GM18873 (cell line): ENCODE data around the gene ZNF354B.
"Not testable (repeated sequence)": the region's sequence is repeated elsewhere in the genome, so short reads cannot be mapped to it uniquely, and the experiment has no call there.

Experiments
- ATAC-seq: cut with Tn5 transposase; IDR thresholded peaks from one replicate; pipeline ENCODE4 v1.9.1; 2021; ENCODE audit warnings: mild to moderate bottlenecking, moderate library complexity, moderate number of reproducible peaks; ENCODE audit not compliant: unreplicated experiment, low FRiP score

The ZNF354B gene

DNA sequence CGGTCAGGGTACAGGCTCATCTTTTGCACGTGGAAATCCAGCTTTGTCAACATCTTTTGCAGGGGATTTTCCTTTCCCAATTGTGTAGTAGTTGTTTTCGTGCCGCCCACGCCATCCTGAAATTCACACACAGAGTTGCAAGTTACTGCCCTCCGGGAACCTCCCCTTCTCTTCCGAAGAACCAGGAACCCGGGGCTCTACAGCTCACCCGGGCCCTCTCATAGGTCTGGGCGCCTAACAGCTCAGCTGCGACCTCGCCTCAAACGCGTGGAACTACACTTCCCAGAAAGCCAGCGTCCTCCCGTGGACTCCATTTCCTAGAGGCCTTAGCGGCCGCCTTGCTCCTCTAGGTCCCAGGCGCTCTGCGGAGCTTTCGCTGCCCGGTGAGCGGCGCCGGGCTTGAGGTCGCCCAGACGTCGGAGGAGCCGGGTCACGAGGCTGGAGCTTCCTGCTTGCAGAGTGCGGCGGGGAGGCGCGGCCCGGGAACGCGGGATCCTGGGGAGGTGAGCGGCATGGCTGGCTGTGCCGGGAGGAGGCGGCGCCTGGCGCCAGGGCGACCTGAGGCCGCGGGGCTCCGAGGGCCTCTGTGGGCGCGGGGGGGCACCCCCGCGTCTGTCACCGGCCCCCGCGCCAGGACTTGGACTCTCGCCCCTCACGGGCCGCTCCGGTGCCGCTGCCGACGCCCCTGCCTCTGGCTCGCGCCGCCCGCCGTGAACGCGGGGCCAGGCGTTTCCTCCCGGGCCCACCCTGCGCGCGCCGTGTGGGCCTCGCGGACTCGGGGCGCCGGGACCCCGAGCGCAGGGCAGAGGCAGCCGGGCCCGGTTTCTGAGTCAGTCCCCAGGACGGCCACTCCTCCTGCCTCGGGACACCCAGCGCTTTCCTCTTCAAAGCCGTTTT is at the start of gene ZNF354B:
Gene ZNF354B (plus strand): TSS at position 329 of the 897 bp plus-strand sequence. CDS start 1,095 bp downstream, outside the sequence.
- peak; percentile 98 for ATAC-seq

- ATAC-seq = no peak
These were observed 42.2 kb upstream of the ZNF354B start for GRCh38 chr5:178817506-178817905.

GRCh38 chr5:178818094-178818493 is 41.7 kb upstream of the ZNF354B start:
- ATAC-seq = no peak

- no peak for ATAC-seq
These were observed 39.8 kb upstream of the ZNF354B start for GRCh38 chr5:178820001-178820400.

DNA sequence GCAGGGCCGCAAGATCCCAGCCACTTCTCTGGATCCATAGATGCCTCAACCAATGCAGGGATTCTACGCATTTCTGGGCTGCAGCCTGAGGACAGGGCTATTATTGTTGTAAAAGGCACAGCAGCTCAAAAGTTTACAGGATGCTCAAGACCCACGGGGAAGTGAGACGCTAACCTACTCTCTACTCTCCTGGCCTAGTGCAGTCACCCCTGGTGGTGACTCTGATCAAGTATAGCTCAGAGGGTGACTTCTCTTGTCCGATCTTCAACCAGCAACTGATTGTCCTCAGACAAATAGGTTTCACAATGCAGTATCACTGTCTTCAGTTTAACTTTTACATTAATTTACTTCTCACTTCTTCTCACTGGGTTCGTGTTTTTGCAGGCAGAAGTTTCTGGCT is 34.3 kb upstream of the ZNF354B start:
- no peak for ATAC-seq

DNA sequence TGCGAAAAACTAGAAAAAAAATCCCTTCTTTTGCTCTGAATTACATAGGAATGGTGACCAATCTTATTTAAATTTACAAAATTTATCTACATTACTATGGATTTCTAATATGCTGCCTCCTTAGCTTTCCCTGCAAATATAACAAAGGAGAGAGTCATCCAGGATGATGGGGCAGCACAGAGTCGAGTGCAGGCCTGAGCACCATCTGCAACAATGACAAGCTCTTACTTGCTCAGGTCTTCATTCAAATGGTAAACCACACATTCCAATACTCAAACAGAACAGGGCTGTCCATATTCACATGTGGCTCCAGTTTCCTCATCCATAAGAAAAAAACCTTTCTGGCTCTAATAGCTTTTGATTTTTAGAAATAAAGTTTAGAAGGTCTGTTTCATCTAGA is 33.5 kb upstream of the ZNF354B start:
- ATAC-seq = no peak

GRCh38 chr5:178827636-178828035 is 32.1 kb upstream of the ZNF354B start:
- ATAC-seq = no peak

- no peak for ATAC-seq
These were observed 28.7 kb upstream of the ZNF354B start for GRCh38 chr5:178831049-178831448.

GRCh38 chr5:178832618-178833201 is 27.0 kb upstream of the ZNF354B start:
- no peak for ATAC-seq

- no peak for ATAC-seq
These were observed 23.1 kb upstream of the ZNF354B start for GRCh38 chr5:178836628-178837027.

DNA sequence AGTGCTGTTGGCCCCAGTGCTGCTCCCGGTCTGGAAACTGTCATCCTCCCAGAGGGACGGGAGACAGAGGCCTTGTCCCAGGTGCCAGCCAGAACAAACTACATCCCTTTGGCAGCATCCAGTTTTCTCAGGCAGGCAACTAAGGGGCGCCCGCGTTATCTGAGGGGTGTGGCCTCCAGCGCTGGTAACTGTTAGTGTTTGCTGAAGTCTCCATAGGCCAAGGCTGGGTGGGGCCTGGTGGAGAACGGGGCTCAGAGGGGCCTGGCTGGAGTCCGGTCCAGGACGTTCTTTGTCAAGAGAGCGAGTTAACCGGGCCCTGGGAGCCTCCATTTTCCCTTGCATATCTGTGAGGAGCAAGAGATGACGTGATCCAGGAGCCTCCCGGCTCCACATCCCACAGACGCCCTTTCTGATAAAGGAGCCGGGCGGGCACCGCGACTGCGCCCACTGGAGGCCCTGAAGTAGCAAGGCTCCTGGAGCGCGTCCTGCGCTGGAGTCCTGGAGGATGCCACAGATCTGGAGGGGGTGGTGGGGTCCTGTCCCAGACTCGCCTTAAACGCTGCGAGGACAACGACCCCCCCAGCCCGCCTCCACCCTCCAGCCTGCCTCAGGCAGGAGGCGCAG is 20.9 kb upstream of the ZNF354B start:
- not testable (repeated sequence) for ATAC-seq

- no peak for ATAC-seq
These were observed 20.4 kb upstream of the ZNF354B start for GRCh38 chr5:178839319-178839704.

DNA sequence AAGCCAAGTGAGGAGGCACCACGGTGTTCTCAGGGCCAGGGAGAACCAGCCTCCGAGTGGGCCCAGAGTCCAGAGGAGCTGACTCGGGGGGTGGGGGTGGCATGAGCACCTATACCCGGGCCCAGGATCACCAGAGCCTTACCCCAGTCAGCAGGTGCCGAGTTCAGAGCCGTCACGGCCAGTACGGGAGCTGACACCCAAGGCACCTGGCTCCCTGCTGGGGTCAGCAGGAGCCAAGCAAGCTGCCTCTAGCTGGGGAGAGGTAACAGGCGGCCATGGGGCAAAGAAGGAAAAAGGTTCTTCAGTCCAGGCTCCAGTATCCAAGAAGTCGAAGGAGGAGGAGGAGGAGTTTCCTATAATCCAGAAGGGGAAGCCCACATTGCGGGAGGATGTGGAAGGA is 19.4 kb upstream of the ZNF354B start:
- not testable (repeated sequence) for ATAC-seq

- ATAC-seq = no peak
These were observed 10.4 kb upstream of the ZNF354B start for GRCh38 chr5:178849316-178849715.

DNA sequence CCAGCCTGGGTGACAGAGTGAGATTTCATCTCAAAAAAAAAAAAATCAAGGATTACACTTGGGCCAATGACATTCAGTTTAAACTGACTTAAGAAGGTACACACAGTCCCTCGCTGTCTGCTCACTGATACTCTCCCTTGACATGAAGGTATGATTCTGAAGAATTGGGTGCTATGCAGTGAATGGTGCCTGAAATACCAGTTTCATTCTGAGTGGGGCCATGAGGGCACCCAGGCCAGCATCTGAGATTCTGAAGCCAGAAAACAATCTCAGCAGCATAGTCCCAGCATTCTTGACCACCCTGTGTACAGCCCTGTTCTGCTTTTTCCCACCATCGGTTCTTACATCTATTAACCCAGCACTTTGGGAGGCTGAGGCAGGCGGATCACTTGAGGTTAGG is 7.8 kb upstream of the ZNF354B start:
- no peak for ATAC-seq

DNA sequence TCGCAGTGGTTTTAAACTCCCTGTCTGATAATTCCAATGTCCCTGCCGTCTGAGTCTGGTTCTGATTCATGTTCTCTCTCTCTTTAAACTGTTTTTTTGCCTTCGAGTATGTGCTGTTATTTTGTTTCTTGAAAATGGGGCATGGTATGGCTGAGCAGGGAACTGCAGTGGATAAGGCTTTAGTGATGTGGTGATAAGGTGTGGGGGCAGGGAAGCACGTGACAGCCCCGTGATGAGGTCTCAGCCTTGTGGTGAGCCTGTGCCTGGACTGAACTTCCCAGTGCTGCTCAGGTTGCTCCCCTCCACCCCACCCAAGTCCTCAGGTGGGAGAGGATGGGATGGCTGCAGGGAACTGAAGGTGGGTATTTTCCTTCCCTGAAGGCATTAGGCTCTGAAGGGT is 5.5 kb upstream of the ZNF354B start:
- no peak for ATAC-seq

- ATAC-seq = not testable (repeated sequence)
These were observed 862 bp downstream of the ZNF354B start for GRCh38 chr5:178860615-178861014.

DNA sequence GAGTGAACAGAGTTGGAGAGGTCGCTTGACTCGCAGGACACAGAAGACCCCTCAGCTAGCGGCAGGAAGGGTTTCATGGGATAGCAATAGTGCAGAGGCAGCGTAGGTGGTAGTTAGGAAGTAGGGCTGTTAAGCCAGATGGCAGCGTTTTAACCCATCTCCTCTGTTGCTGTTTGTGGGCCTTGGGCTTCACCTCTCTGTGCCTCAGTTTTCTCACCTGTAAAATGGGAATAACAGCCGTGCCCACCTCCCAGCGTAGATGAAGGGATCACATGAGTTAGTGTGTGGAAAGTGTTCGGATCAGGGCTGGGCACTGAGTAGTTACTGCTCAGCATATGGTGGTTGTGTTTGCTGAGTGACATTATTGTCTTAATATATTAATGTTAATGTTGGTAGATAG is 1.9 kb downstream of the ZNF354B start:
- ATAC-seq = no peak

GRCh38 chr5:178866946-178867345 is 7.2 kb downstream of the ZNF354B start:
- no peak for ATAC-seq

GRCh38 chr5:178869577-178869976 is 9.8 kb downstream of the ZNF354B start:
- no peak for ATAC-seq

DNA sequence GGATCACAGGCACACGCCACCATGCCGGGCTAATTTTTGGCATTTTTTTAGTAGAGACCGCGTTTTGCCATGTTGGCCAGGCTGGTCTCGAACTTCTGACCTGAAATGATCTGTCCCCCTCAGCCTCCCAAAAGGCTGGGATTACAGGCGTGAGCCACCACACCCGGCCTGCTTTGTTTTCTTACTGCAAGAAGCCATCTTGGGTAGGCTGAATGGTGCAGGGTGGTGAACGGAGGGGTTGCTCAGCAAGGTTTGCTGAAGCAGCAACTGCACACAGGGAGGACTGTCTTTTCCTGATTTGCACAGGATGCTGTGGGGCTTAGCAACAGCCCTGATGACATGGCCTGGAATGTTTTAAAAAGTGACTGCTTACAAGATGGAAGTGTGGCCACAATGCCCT is 10.7 kb downstream of the ZNF354B start:
- ATAC-seq = no peak
